Measurements from ENCODE around the gene OGDHL. TPM values are rescaled to one million over a fixed set of nuclear protein-coding genes. Genes with fewer than 3 reads are reported as not detected.

The OGDHL gene
- total RNA-seq, 1 donor from 2014 or later: not detected

GRCh38 chr10:49751216-49751615 is 10.9 kb downstream of the OGDHL start:
- H3K27me3 Mint-ChIP-seq: peaks cover 3% of the 10 kb centered on the region
- DNase-seq: no peak
- H3K36me3 Mint-ChIP-seq (ENCODE audit: low read depth): no peaks in the 10 kb centered on the region
- no peaks in the 10 kb centered on the region for H3K4me1 Mint-ChIP-seq
- no peak overlapping the region for H3K4me3 Mint-ChIP-seq
- ATAC-seq (ENCODE audit: low read depth): no peak
- H3K27ac Mint-ChIP-seq: no peak overlapping the region
- no peak for TF ChIP-seq CTCF (IDR thresholded peaks at IDR 0.05)
- CTCF ChIA-PET: no interaction called here
- POLR2A ChIA-PET: no interaction called here
- H3K9me3 Mint-ChIP-seq: no peaks in the 10 kb centered on the region
- intact Hi-C loops (cut with micrococcal nuclease): no loop called here

GRCh38 chr10:49750546-49750945 is 11.6 kb downstream of the OGDHL start:
- no peak overlapping the region for H3K4me3 Mint-ChIP-seq
- no peak for ATAC-seq (ENCODE audit: low read depth)
- no peak overlapping the region for H3K27ac Mint-ChIP-seq
- POLR2A ChIA-PET: no interaction called here
- no peaks in the 10 kb centered on the region for H3K36me3 Mint-ChIP-seq (ENCODE audit: low read depth)
- intact Hi-C loops (cut with micrococcal nuclease): no loop called here
- no peaks in the 10 kb centered on the region for H3K4me1 Mint-ChIP-seq
- TF ChIP-seq CTCF (IDR thresholded peaks at IDR 0.05): no peak
- no peak for DNase-seq
- CTCF ChIA-PET: no interaction called here
- H3K27me3 Mint-ChIP-seq: peaks cover 3% of the 10 kb centered on the region
- H3K9me3 Mint-ChIP-seq: no peaks in the 10 kb centered on the region

GRCh38 chr10:49749556-49750491 is 12.3 kb downstream of the OGDHL start:
- Mint-ChIP-seq H3K9me3 (no peaks in the 10 kb centered on the region), H3K27ac (no peak overlapping the region), H3K36me3 (ENCODE audit: low read depth) (no peaks in the 10 kb centered on the region), H3K4me3 (no peak overlapping the region), H3K27me3 (peaks cover 3% of the 10 kb centered on the region), H3K4me1 (no peaks in the 10 kb centered on the region)
- ChIA-PET CTCF (no interaction called here), POLR2A (no interaction called here)
- no peak for TF ChIP-seq CTCF (IDR thresholded peaks at IDR 0.05)
- intact Hi-C loops (cut with micrococcal nuclease): no loop called here
- no peak for DNase-seq
- ATAC-seq (ENCODE audit: low read depth): no peak

GRCh38 chr10:49749144-49749543 is 13.0 kb downstream of the OGDHL start:
- POLR2A ChIA-PET: no interaction called here
- Mint-ChIP-seq H3K27me3 (peaks cover 3% of the 10 kb centered on the region), H3K9me3 (no peaks in the 10 kb centered on the region), H3K27ac (no peak overlapping the region), H3K4me1 (no peaks in the 10 kb centered on the region), H3K4me3 (no peak overlapping the region), H3K36me3 (ENCODE audit: low read depth) (no peaks in the 10 kb centered on the region)
- DNase-seq (no peak), ATAC-seq (ENCODE audit: low read depth) (no peak)
- CTCF ChIA-PET: no interaction called here
- TF ChIP-seq CTCF (IDR thresholded peaks at IDR 0.05): no peak
- intact Hi-C loops (cut with micrococcal nuclease): no loop called here

- Mint-ChIP-seq H3K36me3 (ENCODE audit: low read depth) (no peaks in the 10 kb centered on the region), H3K27me3 (peaks cover 3% of the 10 kb centered on the region), H3K27ac (no peak overlapping the region), H3K9me3 (no peaks in the 10 kb centered on the region), H3K4me3 (no peak overlapping the region), H3K4me1 (no peaks in the 10 kb centered on the region)
- ATAC-seq (ENCODE audit: low read depth) (no peak), DNase-seq (no peak)
- ChIA-PET CTCF (no interaction called here), POLR2A (no interaction called here)
- intact Hi-C loops (cut with micrococcal nuclease): no loop called here
- no peak for TF ChIP-seq CTCF (IDR thresholded peaks at IDR 0.05)
Observed at GRCh38 chr10:49748006-49748405, 14.1 kb downstream of the OGDHL start.
